PC-3 (cell line): ENCODE results near the gene COL7A1. TPM values are rescaled to one million over a fixed set of nuclear protein-coding genes. Genes with fewer than 3 reads are reported as not detected.
"Not testable (repeated sequence)": the region's sequence is repeated elsewhere in the genome, so short reads cannot be mapped to it uniquely, and the experiment has no call there.

Source experiments
- ATAC-seq: fragments of 200-7000 bp; cut with Tn5 transposase; 2 replicates; pipeline ENCODE4 v1.9.1; 2020; ENCODE audit warnings: mild to moderate bottlenecking, moderate library complexity
- BruUV-seq: library from RNA; stranded (reverse); fragments of 400-500 nt; replicated peaks from 2 replicates; lab custom pipeline; 2021; lab: Mats Ljungman, UMichigan
- CTCF ChIA-PET: fragments of 300-600 bp; sonication (Branson Sonifier 250); formaldehyde crosslinking; loops from one replicate; lab custom pipeline; 2022; ENCODE audit warnings: antibody characterized with exemption; lab: Charles Lee
- POLR2A ChIA-PET: fragments of 300-600 bp; sonication (Branson Sonifier 250); formaldehyde crosslinking; loops from one replicate; lab custom pipeline; 2022; ENCODE audit warnings: antibody characterized with exemption; ENCODE audit not compliant: unreplicated experiment; lab: Charles Lee
- DNase-seq: peaks from one replicate; pipeline ENCODE4 v3.0.0-alpha.2; 2015
- H2AFZ ChIP-seq: fragments of 300-600 bp; sonication (generic); 2 replicates; pipeline ENCODE4 v1.6.0; 2016; ENCODE audit warnings: antibody characterized with exemption, low read length
- H3F3A ChIP-seq: fragments of 300-600 bp; sonication (generic); one replicate; pipeline ENCODE4 v1.6.0; 2017; ENCODE audit warnings: antibody characterized with exemption, low read length, control low read depth, mild to moderate bottlenecking; ENCODE audit not compliant: unreplicated experiment
- H3K27ac ChIP-seq: fragments of 300-600 bp; sonication (generic); 2 replicates; pipeline ENCODE4 v1.5.1; 2016; ENCODE audit warnings: mild to moderate bottlenecking, low read length
- H3K27me3 ChIP-seq: fragments of 300-600 bp; sonication (generic); 2 replicates; pipeline ENCODE4 v1.6.1; 2016; ENCODE audit warnings: low read length, mixed read lengths
- H3K36me3 ChIP-seq: fragments of 300-600 bp; sonication (generic); 2 replicates; pipeline ENCODE4 v1.6.1; 2016; ENCODE audit warnings: low read depth, mixed run types, low read length, mixed read lengths
- H3K4me1 ChIP-seq: fragments of 300-600 bp; sonication (generic); 2 replicates; pipeline ENCODE4 v1.5.1; 2016; ENCODE audit warnings: low read length; ENCODE audit not compliant: insufficient read depth
- H3K4me2 ChIP-seq: fragments of 300-600 bp; sonication (generic); 2 replicates; pipeline ENCODE4 v1.6.0; 2016; ENCODE audit warnings: low read length
- H3K4me3 ChIP-seq: fragments of 300-600 bp; sonication (generic); 2 replicates; pipeline ENCODE4 v1.5.1; 2016; ENCODE audit warnings: mild to moderate bottlenecking, low read length, mixed read lengths
- H3K79me2 ChIP-seq: fragments of 300-600 bp; sonication (generic); 2 replicates; pipeline ENCODE4 v1.6.1; 2017; ENCODE audit warnings: low read length, mixed read lengths
- H3K9ac ChIP-seq: fragments of 300-600 bp; sonication (generic); 2 replicates; pipeline ENCODE4 v1.6.0; 2016; ENCODE audit warnings: mild to moderate bottlenecking, low read length
- H3K9me2 ChIP-seq: fragments of 300-600 bp; sonication (generic); replicated peaks from 2 replicates; pipeline ENCODE4 v1.6.1; 2016; ENCODE audit warnings: mixed run types, low read length, mixed read lengths
- H3K9me3 ChIP-seq: fragments of 300-600 bp; sonication (generic); 2 replicates; pipeline ENCODE4 v1.6.1; 2016; ENCODE audit warnings: low read length, mixed read lengths
- H4K20me1 ChIP-seq: fragments of 300-600 bp; sonication (generic); 2 replicates; pipeline ENCODE4 v1.6.1; 2016; ENCODE audit warnings: low read length, mixed read lengths
- CTCF ChIP-seq: fragments of 300-600 bp; sonication (generic); conservative IDR thresholded peaks from 2 replicates; pipeline ENCODE4 v1.5.1; 2017; ENCODE audit warnings: antibody characterized with exemption, low read depth, mild to moderate bottlenecking, low read length
- EZH2 ChIP-seq: fragments of 300-600 bp; sonication (generic); IDR thresholded peaks from one replicate; pipeline ENCODE4 v1.6.1; 2017; ENCODE audit warnings: antibody characterized with exemption, mild to moderate bottlenecking, low read length; ENCODE audit not compliant: unreplicated experiment
- EZH2phosphoT487 ChIP-seq: fragments of 300-600 bp; sonication (generic); IDR thresholded peaks from 2 replicates; pipeline ENCODE4 v1.6.1; 2018; ENCODE audit warnings: mild to moderate bottlenecking, antibody characterized with exemption, low read length, borderline replicate concordance
- intact Hi-C: fragments of 100-400 bp; cut with micrococcal nuclease; formaldehyde crosslinking; loops from 2 replicates; pipeline ENCODE4 v1.9.0; 2023
- total RNA-seq: library from RNA; depleted of rRNA; stranded (reverse); fragments of >200 nt; gene quantifications from 2 replicates; pipeline ENCODE4 v1.2.3, GENCODE V29; 2014

COL7A1 gene
- total RNA-seq, 1 experiment from 2014 or later = 7.9 TPM

- no peak for ATAC-seq
Measured at GRCh38 chr3:48535578-48535977, 59.6 kb downstream of the COL7A1 start.

DNA sequence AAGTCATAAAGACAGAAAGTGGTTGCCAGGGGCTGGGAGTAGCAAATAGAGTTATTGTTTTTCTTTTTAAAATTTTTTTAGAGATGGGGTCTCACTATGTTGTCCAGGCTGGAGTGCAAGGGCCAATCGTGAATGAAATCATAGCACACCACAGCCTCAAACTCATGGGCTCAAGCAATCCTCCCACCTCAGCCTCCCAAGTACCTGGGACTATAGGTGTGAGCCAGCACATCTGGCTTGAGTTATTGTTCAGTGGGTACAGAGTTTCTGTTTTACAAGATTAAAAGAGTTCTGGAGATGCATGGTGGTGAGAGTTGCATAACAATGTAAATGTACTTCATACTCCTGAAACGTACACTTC, 62.2 kb downstream of the COL7A1 start:
- no peak for TF ChIP-seq EZH2
- no peak for TF ChIP-seq EZH2phosphoT487
- no peak for TF ChIP-seq CTCF
- ATAC-seq (no peak), DNase-seq (no peak)
- no peaks in the 10 kb centered on the region for H4K20me1 ChIP-seq
- no peaks in the 10 kb centered on the region for H3K9me2 ChIP-seq
- intact Hi-C loops = no loop called here
- H3K79me2 ChIP-seq = no peaks in the 10 kb centered on the region
- H3K9me3 ChIP-seq = no peaks in the 10 kb centered on the region
- no peaks in the 10 kb centered on the region for H3F3A ChIP-seq
- POLR2A ChIA-PET = no interaction called here
- no peaks in the 10 kb centered on the region for H3K4me1 ChIP-seq
- no peak overlapping the region for H3K4me3 ChIP-seq
- H3K27ac ChIP-seq = no peak overlapping the region
- no peak overlapping the region for H3K9ac ChIP-seq
- BruUV-seq = no TSS peak
- H3K27me3 ChIP-seq = no peaks in the 10 kb centered on the region
- peaks cover 52% of the 10 kb centered on the region for H3K36me3 ChIP-seq
- H3K4me2 ChIP-seq = no peak overlapping the region
- CTCF ChIA-PET = no interaction called here
- no peak overlapping the region for H2AFZ ChIP-seq

More at GRCh38 chr3:48535578-48535977, 59.6 kb downstream of the COL7A1 start:
- Histone ChIP-seq H3F3A (no peaks in the 10 kb centered on the region), H3K36me3 (peaks cover 48% of the 10 kb centered on the region), H3K4me1 (no peaks in the 10 kb centered on the region), H2AFZ (no peak overlapping the region), H3K9me2 (no peaks in the 10 kb centered on the region), H3K9me3 (no peaks in the 10 kb centered on the region), H4K20me1 (no peaks in the 10 kb centered on the region), H3K79me2 (no peaks in the 10 kb centered on the region), H3K4me3 (no peak overlapping the region), H3K4me2 (no peak overlapping the region), H3K27me3 (no peaks in the 10 kb centered on the region), H3K9ac (no peak overlapping the region), H3K27ac (no peak overlapping the region)
- intact Hi-C loops = no loop called here
- no peak for DNase-seq
- ChIA-PET POLR2A (no interaction called here), CTCF (no interaction called here)
- no TSS peak for BruUV-seq
- no peak for TF ChIP-seq CTCF
- no peak for TF ChIP-seq EZH2
- no peak for TF ChIP-seq EZH2phosphoT487

DNA sequence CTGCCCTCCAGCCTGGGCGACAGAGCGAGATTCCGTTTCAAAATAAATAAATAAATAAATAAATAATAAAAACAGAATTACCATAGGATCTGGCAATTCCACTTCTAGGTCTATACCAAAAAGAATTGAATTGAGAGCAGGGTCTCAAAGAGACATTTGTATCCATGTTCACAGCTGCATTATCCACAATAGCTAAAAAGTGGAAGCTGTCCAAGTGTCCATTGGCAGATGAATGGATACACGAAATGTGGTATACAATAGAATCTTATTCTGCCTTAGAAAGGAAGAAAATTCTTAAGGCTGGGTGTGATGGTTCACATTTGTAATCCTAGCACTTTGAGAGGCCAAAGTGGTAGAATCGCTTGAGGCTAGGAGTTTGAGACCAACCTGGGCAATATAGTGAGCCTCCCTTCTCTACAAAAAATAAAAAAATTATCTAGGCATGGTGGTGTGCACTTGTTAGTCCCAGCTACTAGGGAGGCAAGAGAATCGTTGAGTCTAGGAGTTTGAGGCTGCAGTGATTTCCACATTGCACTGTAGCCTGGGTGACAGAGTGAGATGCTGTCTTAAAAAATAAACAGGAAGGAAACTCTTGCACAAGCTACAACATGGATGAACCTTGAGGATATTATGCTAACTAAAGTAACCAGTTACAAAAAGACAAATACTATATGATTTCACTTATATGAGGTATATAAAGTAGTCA, 62.7 kb downstream of the COL7A1 start:
- CTCF ChIA-PET = no interaction called here

GRCh38 chr3:48530701-48531100, 64.4 kb downstream of the COL7A1 start:
- H3K27me3 ChIP-seq, H3K9me3 ChIP-seq, H3K9me2 ChIP-seq, H3K79me2 ChIP-seq, H3K9ac ChIP-seq, H3K4me3 ChIP-seq, ATAC-seq, H2AFZ ChIP-seq, H3F3A ChIP-seq, H3K4me2 ChIP-seq, DNase-seq, BruUV-seq, H4K20me1 ChIP-seq, H3K4me1 ChIP-seq, H3K27ac ChIP-seq, POLR2A ChIA-PET, CTCF ChIA-PET, intact Hi-C loops: not testable (repeated sequence)
- peaks cover 55% of the 10 kb centered on the region for H3K36me3 ChIP-seq

More for the DNA sequence above, 62.7 kb downstream of the COL7A1 start:
- H3K9me2 ChIP-seq = no peaks in the 10 kb centered on the region
- BruUV-seq = no TSS peak
- DNase-seq (no peak), ATAC-seq (no peak)
- no peak overlapping the region for H3K9ac ChIP-seq
- H3K4me3 ChIP-seq = no peak overlapping the region
- H3K79me2 ChIP-seq = no peaks in the 10 kb centered on the region
- TF ChIP-seq CTCF = no peak
- TF ChIP-seq EZH2phosphoT487 = no peak
- no peak for TF ChIP-seq EZH2
- peaks cover 55% of the 10 kb centered on the region for H3K36me3 ChIP-seq
- no peaks in the 10 kb centered on the region for H3K27me3 ChIP-seq
- no peaks in the 10 kb centered on the region for H3F3A ChIP-seq
- no peak overlapping the region for H3K4me2 ChIP-seq
- no peak overlapping the region for H3K27ac ChIP-seq
- POLR2A ChIA-PET = no interaction called here
- no peaks in the 10 kb centered on the region for H4K20me1 ChIP-seq
- intact Hi-C loops = no loop called here
- H3K4me1 ChIP-seq = no peaks in the 10 kb centered on the region
- H2AFZ ChIP-seq = no peak overlapping the region
- no peaks in the 10 kb centered on the region for H3K9me3 ChIP-seq
